Stomach (tissue), 9 donors: ENCODE results near the gene ABCC10. TPM values are rescaled to one million over a fixed set of nuclear protein-coding genes. Genes with fewer than 3 reads are reported as not detected.
A peak's percentile ranks its signal among the peaks of the same experiment; 100 is the strongest.

Experiments
- DNase-seq, 2 donors: peaks; one replicate each; pipeline versions ENCODE4 v3.0.0 to v3.0.0-alpha.2; 2013 to 2019
- H3K27ac ChIP-seq, 5 donors: fragments of 200-600 bp in 4 of 5; sonication (generic) in 4 of 5; one replicate each; pipeline ENCODE4 v1.5.1; 2013 to 2019; ENCODE audit warnings: mild to moderate bottlenecking in 1 of 5, moderate library complexity in 1 of 5
- H3K27me3 ChIP-seq, 3 donors: fragments of 200-600 bp; sonication (generic); one replicate each; pipeline ENCODE4 v1.5.1; 2017 to 2019; ENCODE audit warnings: mixed run types in 1 of 3
- H3K36me3 ChIP-seq, 4 donors: fragments of 200-600 bp; sonication (generic); 1 replicate in 3 of 4; 2 replicates in 1 of 4; pipeline ENCODE4 v1.5.1; 2016 to 2019
- H3K4me1 ChIP-seq, 4 donors: fragments of 200-600 bp; sonication (generic); one replicate each; pipeline ENCODE4 v1.5.1; 2016 to 2019
- H3K4me3 ChIP-seq, 4 donors: fragments of 200-600 bp; sonication (generic) in 3 of 4; one replicate each; pipeline ENCODE4 v1.5.1; 2016 to 2019; ENCODE audit warnings: mild to moderate bottlenecking in 1 of 4
- H3K9me3 ChIP-seq, 4 donors: fragments of 200-600 bp; sonication (generic); one replicate each; pipeline ENCODE4 v1.5.1; 2016 to 2019
- EP300 ChIP-seq: sonication (generic); formaldehyde crosslinking; IDR thresholded peaks from one replicate; pipeline ENCODE4 v1.6.1; 2017; ENCODE audit warnings: antibody characterized with exemption
- POLR2A ChIP-seq, 4 donors: fragments of 450-650 bp; IDR thresholded peaks; one replicate each; pipeline ENCODE4 v1.6.1; 2016; ENCODE audit warnings: antibody characterized with exemption in 4 of 4, control low read depth in 2 of 4, mild to moderate bottlenecking in 1 of 4, moderate library complexity in 1 of 4
- POLR2AphosphoS5 ChIP-seq, 3 donors: sonication (generic); formaldehyde crosslinking; IDR thresholded peaks; one replicate each; pipeline ENCODE4 v1.6.1; 2016; ENCODE audit warnings: antibody characterized with exemption in 3 of 3
- WGBS, 5 donors: extraction: QIAGEN DNeasy Blood & Tissue Kit in 3 of 5; methylation state at CpG; one replicate each; pipeline versions ENCODE4 v1.1.5 to v1.1.7; 2013 to 2018; 5-methylcytosine and 5-hydroxymethylcytosine counted together
- intact Hi-C: fragments of 100-400 bp; cut with DNase I; formaldehyde crosslinking; loops from one replicate; pipeline ENCODE4 v1.15.1; 2023; ENCODE audit warnings: low total_unique reads
- polyA plus RNA-seq, 3 donors: library from polyadenylated mRNA; stranded (reverse); fragments of 200-250 nt; gene quantifications; one replicate each; pipeline ENCODE4 v1.2.3, GENCODE V29; 2013
- total RNA-seq, 5 donors: library from RNA; depleted of rRNA; stranded (reverse); fragments of >200 nt; gene quantifications; one replicate each; pipeline versions ENCODE4 v1.1.0 to v1.2.3, GENCODE V29; 2014 to 2016
- TF ChIP-seq, protein P1 (sequence below), 7 experiments: fragments of 450-650 bp in 4 of 7; fragments of 200-600 bp in 3 of 7; sonication (generic) in 3 of 7; IDR thresholded peaks; one replicate each; pipeline ENCODE4 v1.5.1; 2016 to 2019; ENCODE audit warnings: antibody characterized with exemption in 7 of 7, control low read depth in 2 of 7, mild to moderate bottlenecking in 1 of 7
- donor health status: healthy with polysubstance abuse.
- donor health status: Bipolar disorder and iron deficiency.
- donor health status: healthy.

Gene ABCC10
- total and polyA plus RNA-seq, 8 donors: 7.9 to 67.4 (median 29.6) TPM

DNA sequence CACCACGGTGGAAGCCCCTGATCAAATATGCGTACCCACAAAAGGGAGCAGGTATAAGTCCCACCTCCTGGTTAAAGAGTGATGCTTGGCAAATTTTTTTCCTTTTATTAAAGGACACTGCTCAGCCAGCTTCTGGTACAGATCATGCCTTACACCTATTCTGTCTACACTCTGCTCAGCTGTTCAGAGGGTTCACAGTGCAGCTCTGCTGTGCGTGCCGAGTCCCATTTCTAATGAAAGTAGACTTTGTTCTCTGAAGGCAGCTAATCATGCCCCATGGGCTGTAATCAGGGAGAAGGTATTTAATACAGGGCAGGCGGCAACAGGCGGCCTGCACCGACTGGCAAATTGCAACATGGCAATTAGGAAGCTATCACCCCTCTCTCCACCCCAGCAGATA is 66.5 kb downstream of the ABCC10 start:
- Histone ChIP-seq H3K4me3 (no peak overlapping the region), H3K9me3 (no peaks in the 10 kb centered on the region), H3K27ac (peak overlapping the region in 3 of 5 donors; percentile 7 to 42 (median 8)), H3K4me1 (peaks cover 12 to 50% (median 34%) of the 10 kb centered on the region in 4 donors), H3K36me3 (peaks cover 10 to 29% (median 21%) of the 10 kb centered on the region in 4 donors), H3K27me3 (no peaks in the 10 kb centered on the region)
- 37 to 78% (median 53%) methylated on average over 7 of the region's 7 CpGs for WGBS, 5 donors
- intact Hi-C loops: no loop called here
- DNase-seq: peak in 1 of 2 donors; percentile 76
- TF ChIP-seq POLR2AphosphoS5 (IDR thresholded peaks at IDR 0.05): peak in 1 of 3 donors; percentile 53
- TF ChIP-seq POLR2A (IDR thresholded peaks at IDR 0.05): no peak

DNA sequence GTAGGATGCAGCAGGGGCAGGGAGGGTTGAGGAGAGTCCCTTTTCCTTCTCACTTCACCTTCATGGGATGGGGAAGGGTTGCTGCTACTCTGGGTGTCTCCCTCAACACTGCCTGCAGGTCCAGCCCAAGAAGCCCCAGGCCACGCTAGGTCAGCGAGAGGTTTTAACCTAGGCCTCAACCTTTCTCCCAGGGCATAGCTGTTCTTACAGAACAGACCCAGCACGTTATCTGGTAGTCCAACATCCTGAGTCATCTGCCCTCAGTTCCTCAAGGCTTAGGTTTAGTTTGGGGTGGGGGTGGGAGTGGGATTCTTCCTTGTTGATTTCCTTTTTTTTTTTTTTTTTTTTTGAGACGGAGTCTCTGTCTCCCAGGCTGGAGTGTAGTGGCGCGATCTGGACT is 67.0 kb downstream of the ABCC10 start:
- Histone ChIP-seq H3K4me3 (no peak overlapping the region), H3K9me3 (no peaks in the 10 kb centered on the region), H3K27me3 (no peaks in the 10 kb centered on the region), H3K4me1 (peaks cover 12 to 50% (median 39%) of the 10 kb centered on the region in 4 donors), H3K27ac (no peak overlapping the region), H3K36me3 (peaks cover 15 to 30% (median 26%) of the 10 kb centered on the region in 4 donors)
- WGBS, 5 donors: 82 to 92% (median 91%) methylated on average over 5 to 6 of the region's 6 CpGs
- TF ChIP-seq, protein P1, sequence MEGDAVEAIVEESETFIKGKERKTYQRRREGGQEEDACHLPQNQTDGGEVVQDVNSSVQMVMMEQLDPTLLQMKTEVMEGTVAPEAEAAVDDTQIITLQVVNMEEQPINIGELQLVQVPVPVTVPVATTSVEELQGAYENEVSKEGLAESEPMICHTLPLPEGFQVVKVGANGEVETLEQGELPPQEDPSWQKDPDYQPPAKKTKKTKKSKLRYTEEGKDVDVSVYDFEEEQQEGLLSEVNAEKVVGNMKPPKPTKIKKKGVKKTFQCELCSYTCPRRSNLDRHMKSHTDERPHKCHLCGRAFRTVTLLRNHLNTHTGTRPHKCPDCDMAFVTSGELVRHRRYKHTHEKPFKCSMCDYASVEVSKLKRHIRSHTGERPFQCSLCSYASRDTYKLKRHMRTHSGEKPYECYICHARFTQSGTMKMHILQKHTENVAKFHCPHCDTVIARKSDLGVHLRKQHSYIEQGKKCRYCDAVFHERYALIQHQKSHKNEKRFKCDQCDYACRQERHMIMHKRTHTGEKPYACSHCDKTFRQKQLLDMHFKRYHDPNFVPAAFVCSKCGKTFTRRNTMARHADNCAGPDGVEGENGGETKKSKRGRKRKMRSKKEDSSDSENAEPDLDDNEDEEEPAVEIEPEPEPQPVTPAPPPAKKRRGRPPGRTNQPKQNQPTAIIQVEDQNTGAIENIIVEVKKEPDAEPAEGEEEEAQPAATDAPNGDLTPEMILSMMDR (IDR thresholded peaks at IDR 0.05): no peak
- TF ChIP-seq EP300: no peak
- no peak for TF ChIP-seq POLR2A (IDR thresholded peaks at IDR 0.05)
- TF ChIP-seq POLR2AphosphoS5 (IDR thresholded peaks at IDR 0.05): no peak
- DNase-seq: no peak
- intact Hi-C loops: no loop called here

DNA sequence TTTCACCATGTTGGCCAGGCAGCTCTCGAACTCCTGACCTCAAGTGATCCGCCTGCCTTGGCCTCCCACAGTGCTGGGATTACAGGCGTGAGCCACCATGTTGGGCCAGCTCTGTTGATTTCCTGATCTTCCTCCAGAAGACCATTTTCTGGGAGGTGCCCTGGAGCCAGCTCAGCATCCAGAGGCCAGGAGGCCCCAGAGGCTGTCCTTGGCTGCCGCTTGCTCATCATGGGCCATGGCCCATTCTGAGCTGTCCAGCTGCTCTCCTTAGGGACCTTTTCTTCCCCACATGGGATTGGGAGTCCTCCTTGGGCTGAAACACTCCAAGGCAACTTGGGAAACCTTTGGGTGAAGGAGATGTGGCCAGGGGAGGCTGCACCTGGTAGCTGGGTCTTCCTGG is 67.4 kb downstream of the ABCC10 start:
- Histone ChIP-seq H3K27me3 (no peaks in the 10 kb centered on the region), H3K36me3 (peaks cover 19 to 30% (median 27%) of the 10 kb centered on the region in 4 donors), H3K4me1 (peaks cover 12 to 50% (median 42%) of the 10 kb centered on the region in 4 donors), H3K9me3 (no peaks in the 10 kb centered on the region), H3K4me3 (no peak overlapping the region), H3K27ac (no peak overlapping the region)
- no peak for DNase-seq
- 93 to 100% (median 94%) methylated on average over 2 to 4 of the region's 4 CpGs for WGBS, 5 donors
- TF ChIP-seq POLR2AphosphoS5 (IDR thresholded peaks at IDR 0.05) (no peak), EP300 (no peak), POLR2A (IDR thresholded peaks at IDR 0.05) (no peak)
- TF ChIP-seq, protein P1 (IDR thresholded peaks at IDR 0.05): no peak
- intact Hi-C loops: no loop called here

DNA sequence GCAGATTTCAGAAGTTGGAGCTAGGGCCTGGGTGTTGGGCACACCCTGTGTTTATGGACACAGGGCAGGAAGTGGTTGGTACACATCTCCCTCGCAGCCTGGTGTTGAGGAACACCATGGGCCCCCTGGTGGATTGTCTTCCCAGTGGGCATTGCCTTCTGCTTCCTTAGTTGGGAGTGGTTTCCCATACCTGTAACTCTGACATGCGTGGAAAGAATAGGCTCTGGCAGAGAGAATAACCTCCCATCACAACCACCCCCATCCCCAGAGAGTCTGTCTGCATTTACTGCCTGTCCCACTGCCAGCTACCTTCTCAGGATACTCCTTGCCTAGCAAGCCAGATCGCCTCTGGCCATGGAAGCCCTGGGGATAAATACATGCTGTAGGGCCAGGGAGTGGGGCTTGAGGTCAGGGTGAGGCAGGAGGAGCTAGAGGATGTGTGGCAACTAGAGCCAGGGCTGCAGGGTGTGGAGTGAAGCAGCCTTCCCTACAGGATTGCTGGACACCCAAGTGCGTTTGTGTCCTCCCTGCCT is 68.1 kb downstream of the ABCC10 start:
- Histone ChIP-seq H3K4me1 (peaks cover 11 to 50% (median 42%) of the 10 kb centered on the region in 4 donors), H3K36me3 (peaks cover 26 to 31% (median 30%) of the 10 kb centered on the region in 4 donors), H3K4me3 (no peak overlapping the region), H3K9me3 (no peaks in the 10 kb centered on the region), H3K27ac (peak overlapping the region in 2 of 5 donors; percentile 1 to 5), H3K27me3 (no peaks in the 10 kb centered on the region)
- 48 to 59% (median 57%) methylated on average over 3 to 4 of the region's 4 CpGs for WGBS, 5 donors
- no peak for TF ChIP-seq POLR2A (IDR thresholded peaks at IDR 0.05)
- TF ChIP-seq, protein P1 (IDR thresholded peaks at IDR 0.05): peak in 2 of 7 experiments; percentile 20 to 24
- DNase-seq: peak in 1 of 2 donors; percentile 60
- intact Hi-C loops: no loop called here
